OCI-LY7 (cell line): Measurements from ENCODE around the gene GPRC5C. TPM values are rescaled to one million over a fixed set of nuclear protein-coding genes. Genes with fewer than 3 reads are reported as not detected.

Experiments used
- BruUV-seq: library from RNA; stranded (reverse); fragments of 400-500 nt; replicated peaks from 2 replicates; lab custom pipeline; 2021; lab: Mats Ljungman, UMichigan
- CTCF ChIA-PET: fragments of 300-600 bp; sonication (Branson Sonifier 250); formaldehyde crosslinking; loops from one replicate; lab custom pipeline; 2022; ENCODE audit warnings: antibody characterized with exemption; ENCODE audit not compliant: unreplicated experiment; lab: Charles Lee
- POLR2A ChIA-PET: fragments of 300-600 bp; sonication (Branson Sonifier 250); formaldehyde crosslinking; loops from one replicate; lab custom pipeline; 2022; ENCODE audit warnings: antibody characterized with exemption; lab: Charles Lee
- DNase-seq: peaks from one replicate; pipeline ENCODE4 v3.0.0-alpha.2; 2015; ENCODE audit warnings: low spot score
- H2AFZ ChIP-seq: fragments of 200-600 bp; sonication (generic), shearing (Covaris generic); 2 replicates; pipeline ENCODE4 v1.6.1; 2014; ENCODE audit warnings: mild to moderate bottlenecking, antibody characterized with exemption, low read length, moderate library complexity
- H3K27ac ChIP-seq: fragments of 200-600 bp; sonication (generic); 2 replicates; pipeline ENCODE4 v1.5.1; 2014; ENCODE audit warnings: mixed run types, low read depth, mild to moderate bottlenecking, moderate library complexity, low read length, inconsistent platforms; ENCODE audit not compliant: poor library complexity, severe bottlenecking
- H3K36me3 ChIP-seq: fragments of 200-600 bp; sonication (generic); 2 replicates; pipeline ENCODE4 v1.6.1; 2014; ENCODE audit warnings: mild to moderate bottlenecking, antibody characterized with exemption, low read length, moderate library complexity, mixed read lengths; ENCODE audit not compliant: insufficient read depth
- H3K4me1 ChIP-seq: fragments of 200-600 bp; sonication (generic); 2 replicates; pipeline ENCODE4 v1.5.1; 2014; ENCODE audit warnings: mild to moderate bottlenecking, low read length; ENCODE audit not compliant: insufficient read depth, poor library complexity, severe bottlenecking
- H3K4me2 ChIP-seq: fragments of 200-600 bp; sonication (generic); 2 replicates; pipeline ENCODE4 v1.6.1; 2014; ENCODE audit warnings: mild to moderate bottlenecking, low read length
- H3K4me3 ChIP-seq: fragments of 200-600 bp; sonication (generic); 2 replicates; pipeline ENCODE4 v1.5.1; 2014; ENCODE audit warnings: mild to moderate bottlenecking, low read depth, low read length; ENCODE audit not compliant: poor library complexity, severe bottlenecking
- H3K79me2 ChIP-seq: fragments of 200-600 bp; sonication (generic); 2 replicates; pipeline ENCODE4 v1.6.1; 2016; ENCODE audit warnings: low read depth, mild to moderate bottlenecking, low read length, moderate library complexity, mixed read lengths; ENCODE audit not compliant: insufficient read depth
- H3K9me2 ChIP-seq: fragments of 200-600 bp; sonication (generic); 2 replicates; pipeline ENCODE4 v1.6.1; 2016; ENCODE audit warnings: mild to moderate bottlenecking, low read length, mixed read lengths; ENCODE audit not compliant: insufficient read depth
- H3K9me3 ChIP-seq: fragments of 200-600 bp; sonication (generic); 2 replicates; pipeline ENCODE4 v1.6.1; 2014; ENCODE audit warnings: mild to moderate bottlenecking, mixed run types, low read length, mixed read lengths
- H4K20me1 ChIP-seq: fragments of 200-600 bp; sonication (generic); 2 replicates; pipeline ENCODE4 v1.6.1; 2014; ENCODE audit warnings: mild to moderate bottlenecking, antibody characterized with exemption, low read length, moderate library complexity, mixed read lengths; ENCODE audit not compliant: insufficient read depth
- EZH2phosphoT487 ChIP-seq: fragments of 200-600 bp; sonication (generic); IDR thresholded peaks from 2 replicates; pipeline ENCODE4 v1.6.1; 2018; ENCODE audit warnings: low read depth, borderline replicate concordance, mild to moderate bottlenecking, mixed run types, antibody characterized with exemption, low read length, moderate library complexity, mixed read lengths
- intact Hi-C: fragments of 100-400 bp; cut with micrococcal nuclease; formaldehyde crosslinking; loops from one replicate; pipeline ENCODE4 v1.10.0; 2022; ENCODE audit not compliant: unreplicated experiment
- total RNA-seq, 2 experiments: library from RNA; depleted of rRNA in 1 of 2; stranded (reverse); fragments of >200 nt in 1 of 2; shearing (Covaris generic) in 1 of 2; gene quantifications; 2 replicates each; pipeline ENCODE4 v1.2.3, GENCODE V29; 2014 to 2022
- TF ChIP-seq, protein P1 (sequence below): fragments of 200-600 bp; sonication (generic); conservative IDR thresholded peaks from 2 replicates; pipeline ENCODE4 v1.5.1; 2014; ENCODE audit warnings: mild to moderate bottlenecking, antibody characterized with exemption, low read length, moderate library complexity, mixed read lengths

The GPRC5C gene
- total RNA-seq, 2 experiments from 2014 or later, result 1.1 to 19.5 TPM

DNA sequence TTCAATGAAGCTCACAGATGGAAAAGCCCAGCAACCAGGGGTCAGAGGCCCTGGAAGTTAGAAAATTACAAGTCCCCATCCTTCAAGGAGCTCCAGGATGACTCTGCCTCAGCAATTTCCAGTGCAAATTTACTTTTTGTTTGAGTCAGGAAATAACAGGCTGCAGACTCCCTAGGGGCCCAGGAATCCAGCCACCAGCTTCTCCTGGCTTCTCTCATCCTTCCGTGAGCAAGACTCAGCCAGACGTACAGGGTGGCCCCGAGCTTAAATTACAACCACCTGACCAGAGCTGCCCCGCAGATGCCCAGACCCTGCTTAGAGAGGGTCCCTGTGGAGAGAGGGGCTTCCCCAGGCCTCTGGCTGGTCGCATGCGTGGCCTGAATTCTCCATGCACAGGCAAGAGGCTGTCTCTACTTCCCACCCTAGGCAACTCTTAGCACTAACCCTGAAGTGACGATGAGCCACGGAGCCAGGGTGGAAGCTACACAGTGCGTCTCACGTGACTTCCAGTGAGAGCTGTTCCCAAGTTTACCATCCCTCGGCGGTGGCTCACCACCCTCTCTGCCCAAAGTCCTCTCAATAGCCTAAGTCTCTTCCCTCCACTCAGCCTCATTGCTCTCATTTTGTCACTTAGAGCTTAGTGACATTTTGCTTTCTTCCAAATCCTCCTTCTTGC, 37.5 kb upstream of the GPRC5C start:
- Histone ChIP-seq H3K4me3 (no peak overlapping the region), H2AFZ (no peak overlapping the region), H3K9me2 (no peaks in the 10 kb centered on the region), H3K9me3 (no peaks in the 10 kb centered on the region), H3K79me2 (no peaks in the 10 kb centered on the region), H3K36me3 (no peaks in the 10 kb centered on the region), H4K20me1 (no peaks in the 10 kb centered on the region), H3K4me1 (no peaks in the 10 kb centered on the region), H3K4me2 (no peak overlapping the region), H3K27ac (no peak overlapping the region)
- TF ChIP-seq, protein P1, sequence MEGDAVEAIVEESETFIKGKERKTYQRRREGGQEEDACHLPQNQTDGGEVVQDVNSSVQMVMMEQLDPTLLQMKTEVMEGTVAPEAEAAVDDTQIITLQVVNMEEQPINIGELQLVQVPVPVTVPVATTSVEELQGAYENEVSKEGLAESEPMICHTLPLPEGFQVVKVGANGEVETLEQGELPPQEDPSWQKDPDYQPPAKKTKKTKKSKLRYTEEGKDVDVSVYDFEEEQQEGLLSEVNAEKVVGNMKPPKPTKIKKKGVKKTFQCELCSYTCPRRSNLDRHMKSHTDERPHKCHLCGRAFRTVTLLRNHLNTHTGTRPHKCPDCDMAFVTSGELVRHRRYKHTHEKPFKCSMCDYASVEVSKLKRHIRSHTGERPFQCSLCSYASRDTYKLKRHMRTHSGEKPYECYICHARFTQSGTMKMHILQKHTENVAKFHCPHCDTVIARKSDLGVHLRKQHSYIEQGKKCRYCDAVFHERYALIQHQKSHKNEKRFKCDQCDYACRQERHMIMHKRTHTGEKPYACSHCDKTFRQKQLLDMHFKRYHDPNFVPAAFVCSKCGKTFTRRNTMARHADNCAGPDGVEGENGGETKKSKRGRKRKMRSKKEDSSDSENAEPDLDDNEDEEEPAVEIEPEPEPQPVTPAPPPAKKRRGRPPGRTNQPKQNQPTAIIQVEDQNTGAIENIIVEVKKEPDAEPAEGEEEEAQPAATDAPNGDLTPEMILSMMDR, result no peak
- TF ChIP-seq EZH2phosphoT487, result no peak
- intact Hi-C loops, result no loop called here
- DNase-seq, result no peak
- CTCF ChIA-PET, result no interaction called here
- no TSS peak for BruUV-seq
- POLR2A ChIA-PET, result interaction anchor here (0.6 to 0.8 kb wide), 2 partner anchors 50 to 203 kb away, joined by 3 read pairs; no protein-coding TSS in a partner anchor

DNA sequence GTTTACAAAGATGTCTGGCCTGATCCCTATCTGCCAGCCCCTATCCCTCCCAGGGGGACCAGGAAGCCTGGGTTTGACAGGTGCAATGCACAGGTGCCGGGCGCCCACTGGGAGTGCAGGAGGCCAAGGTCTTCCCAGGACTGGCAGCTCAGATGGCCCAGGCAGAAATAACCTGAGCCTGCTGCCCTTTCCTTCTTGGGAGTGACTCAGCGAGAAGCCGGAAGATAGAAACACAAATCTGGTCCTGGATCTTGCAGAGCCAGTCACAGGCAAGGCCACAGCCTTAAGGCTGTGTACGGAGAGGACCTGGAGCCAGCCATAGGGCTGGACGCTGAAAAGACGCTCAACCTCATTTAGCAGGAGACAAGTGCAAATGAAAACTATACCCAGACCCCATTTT, 36.9 kb upstream of the GPRC5C start:
- no peak overlapping the region for H3K4me2 ChIP-seq
- CTCF ChIA-PET, result no interaction called here
- no TSS peak for BruUV-seq
- TF ChIP-seq, protein P1, result no peak
- TF ChIP-seq EZH2phosphoT487, result no peak
- no peaks in the 10 kb centered on the region for H3K36me3 ChIP-seq
- no peaks in the 10 kb centered on the region for H3K9me3 ChIP-seq
- no peak for DNase-seq
- H3K9me2 ChIP-seq, result no peaks in the 10 kb centered on the region
- no peak overlapping the region for H3K27ac ChIP-seq
- H4K20me1 ChIP-seq, result no peaks in the 10 kb centered on the region
- H3K4me1 ChIP-seq, result no peaks in the 10 kb centered on the region
- H2AFZ ChIP-seq, result no peak overlapping the region
- no peaks in the 10 kb centered on the region for H3K79me2 ChIP-seq
- POLR2A ChIA-PET, result interaction anchor here (0.6 kb wide), 1 partner anchor 203 kb away, joined by 3 read pairs; no protein-coding TSS in a partner anchor
- H3K4me3 ChIP-seq, result no peak overlapping the region
- intact Hi-C loops, result no loop called here

DNA sequence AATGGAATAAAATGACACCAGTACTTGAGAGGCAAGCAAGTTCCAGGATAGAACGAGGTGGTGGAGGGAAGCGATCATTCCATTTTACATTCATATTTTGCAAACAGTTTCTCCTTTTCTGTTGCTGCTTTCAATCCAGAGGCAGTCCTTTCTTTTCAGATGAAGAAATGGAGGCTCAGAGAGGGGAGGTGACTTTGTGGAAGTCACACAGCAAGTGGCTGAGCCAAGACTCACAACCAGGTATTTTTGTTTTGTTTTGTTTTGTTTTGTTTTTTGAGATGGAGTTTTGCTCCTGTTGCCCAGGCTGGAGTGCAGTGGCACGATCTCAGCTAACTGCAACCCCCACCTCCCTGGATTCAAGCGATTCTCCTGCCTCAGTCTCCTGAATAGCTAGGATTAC, 35.3 kb upstream of the GPRC5C start:
- no peak overlapping the region for H2AFZ ChIP-seq
- H3K4me2 ChIP-seq, result no peak overlapping the region
- no peaks in the 10 kb centered on the region for H3K9me2 ChIP-seq
- CTCF ChIA-PET, result no interaction called here
- no peaks in the 10 kb centered on the region for H3K4me1 ChIP-seq
- intact Hi-C loops, result no loop called here
- no peak for TF ChIP-seq EZH2phosphoT487
- TF ChIP-seq, protein P1, result no peak
- no peaks in the 10 kb centered on the region for H4K20me1 ChIP-seq
- no TSS peak for BruUV-seq
- no peaks in the 10 kb centered on the region for H3K79me2 ChIP-seq
- no peaks in the 10 kb centered on the region for H3K9me3 ChIP-seq
- H3K36me3 ChIP-seq, result no peaks in the 10 kb centered on the region
- no peak for DNase-seq
- H3K4me3 ChIP-seq, result no peak overlapping the region
- no peak overlapping the region for H3K27ac ChIP-seq
- POLR2A ChIA-PET, result no interaction called here
